ENCODE data around the gene SPTSSB.

GRCh38 chr3:161332792-161333191, 38.5 kb downstream of the SPTSSB start:
- TF ChIP-seq, protein P1, sequence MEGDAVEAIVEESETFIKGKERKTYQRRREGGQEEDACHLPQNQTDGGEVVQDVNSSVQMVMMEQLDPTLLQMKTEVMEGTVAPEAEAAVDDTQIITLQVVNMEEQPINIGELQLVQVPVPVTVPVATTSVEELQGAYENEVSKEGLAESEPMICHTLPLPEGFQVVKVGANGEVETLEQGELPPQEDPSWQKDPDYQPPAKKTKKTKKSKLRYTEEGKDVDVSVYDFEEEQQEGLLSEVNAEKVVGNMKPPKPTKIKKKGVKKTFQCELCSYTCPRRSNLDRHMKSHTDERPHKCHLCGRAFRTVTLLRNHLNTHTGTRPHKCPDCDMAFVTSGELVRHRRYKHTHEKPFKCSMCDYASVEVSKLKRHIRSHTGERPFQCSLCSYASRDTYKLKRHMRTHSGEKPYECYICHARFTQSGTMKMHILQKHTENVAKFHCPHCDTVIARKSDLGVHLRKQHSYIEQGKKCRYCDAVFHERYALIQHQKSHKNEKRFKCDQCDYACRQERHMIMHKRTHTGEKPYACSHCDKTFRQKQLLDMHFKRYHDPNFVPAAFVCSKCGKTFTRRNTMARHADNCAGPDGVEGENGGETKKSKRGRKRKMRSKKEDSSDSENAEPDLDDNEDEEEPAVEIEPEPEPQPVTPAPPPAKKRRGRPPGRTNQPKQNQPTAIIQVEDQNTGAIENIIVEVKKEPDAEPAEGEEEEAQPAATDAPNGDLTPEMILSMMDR (IDR thresholded peaks at IDR 0.05): no peak
- TF ChIP-seq POLR2A (IDR thresholded peaks at IDR 0.05): no peak

All from thyroid gland (tissue), 4 donors.